H1 (cell line): ENCODE results near the gene SMIM5. TPM values are rescaled to one million over a fixed set of nuclear protein-coding genes. Genes with fewer than 3 reads are reported as not detected.
A peak's percentile ranks its signal among the peaks of the same experiment; 100 is the strongest.

Experiments used
- CTCF ChIP-seq, 3 experiments: IDR thresholded peaks; 1 replicate in 2 of 3; 2 replicates in 1 of 3; pipeline versions ENCODE4 v1.5.1 to v1.6.1; 2011; ENCODE audit warnings: low read length in 3 of 3, mild to moderate bottlenecking in 3 of 3, inconsistent platforms in 2 of 3, low read depth in 1 of 3, moderate library complexity in 1 of 3; ENCODE audit not compliant: insufficient read depth in 1 of 3; ENCODE audit errors: control extremely low read depth in 1 of 3
- EP300 ChIP-seq, 2 experiments: IDR thresholded peaks; 1 replicate in 1 of 2; 2 replicates in 1 of 2; pipeline ENCODE4 v1.6.1; 2011 to 2012; ENCODE audit warnings: low read depth in 2 of 2, low read length in 2 of 2, mild to moderate bottlenecking in 2 of 2, borderline replicate concordance in 1 of 2, inconsistent platforms in 1 of 2, moderate library complexity in 1 of 2
- MAFK ChIP-seq: IDR thresholded peaks from 2 replicates; pipeline ENCODE4 v1.6.1; 2012; ENCODE audit warnings: low read depth, mild to moderate bottlenecking, improper control_type of control experiment, low read length
- RFX5 ChIP-seq: IDR thresholded peaks from 2 replicates; pipeline ENCODE4 v1.6.1; 2011; ENCODE audit warnings: low read depth, low read length, improper control_type of control experiment, borderline replicate concordance
- polyA plus RNA-seq, 7 experiments: library from polyadenylated mRNA; depleted of rRNA in 3 of 7; stranded (reverse) in 5 of 7; unstranded in 2 of 7; fragments of >200 nt in 5 of 7; fragments of 200-250 nt in 2 of 7; gene quantifications; 1 replicate in 5 of 7; 2 replicates in 1 of 7; 4 replicates in 1 of 7; pipeline versions ENCODE4 v1.2.1 to v1.2.3, GENCODE V29; 2011 to 2013; ENCODE audit warnings: missing spikeins in 2 of 7, mixed read lengths in 2 of 7
- total RNA-seq: library from RNA; stranded (reverse); fragmentation: NEBNext Ultra II Directional; extraction: Animal tissue kit (Norgen Biotek cat#: 25700); gene quantifications from 2 replicates; pipeline ENCODE4 v1.2.1, GENCODE V29; 2021
- TF ChIP-seq, protein P1 (sequence below): fragments of 300-600 bp; sonication (generic); IDR thresholded peaks from 2 replicates; pipeline ENCODE4 v1.7.1; 2012; ENCODE audit warnings: low read length, moderate library complexity, mild to moderate bottlenecking, inconsistent platforms; ENCODE audit not compliant: insufficient replicate concordance

Gene SMIM5
- total and polyA plus RNA-seq, 2 of the 8 experiments (the other 6 are each of a cell fraction or from before 2014, with no cell fraction given): not detected

DNA sequence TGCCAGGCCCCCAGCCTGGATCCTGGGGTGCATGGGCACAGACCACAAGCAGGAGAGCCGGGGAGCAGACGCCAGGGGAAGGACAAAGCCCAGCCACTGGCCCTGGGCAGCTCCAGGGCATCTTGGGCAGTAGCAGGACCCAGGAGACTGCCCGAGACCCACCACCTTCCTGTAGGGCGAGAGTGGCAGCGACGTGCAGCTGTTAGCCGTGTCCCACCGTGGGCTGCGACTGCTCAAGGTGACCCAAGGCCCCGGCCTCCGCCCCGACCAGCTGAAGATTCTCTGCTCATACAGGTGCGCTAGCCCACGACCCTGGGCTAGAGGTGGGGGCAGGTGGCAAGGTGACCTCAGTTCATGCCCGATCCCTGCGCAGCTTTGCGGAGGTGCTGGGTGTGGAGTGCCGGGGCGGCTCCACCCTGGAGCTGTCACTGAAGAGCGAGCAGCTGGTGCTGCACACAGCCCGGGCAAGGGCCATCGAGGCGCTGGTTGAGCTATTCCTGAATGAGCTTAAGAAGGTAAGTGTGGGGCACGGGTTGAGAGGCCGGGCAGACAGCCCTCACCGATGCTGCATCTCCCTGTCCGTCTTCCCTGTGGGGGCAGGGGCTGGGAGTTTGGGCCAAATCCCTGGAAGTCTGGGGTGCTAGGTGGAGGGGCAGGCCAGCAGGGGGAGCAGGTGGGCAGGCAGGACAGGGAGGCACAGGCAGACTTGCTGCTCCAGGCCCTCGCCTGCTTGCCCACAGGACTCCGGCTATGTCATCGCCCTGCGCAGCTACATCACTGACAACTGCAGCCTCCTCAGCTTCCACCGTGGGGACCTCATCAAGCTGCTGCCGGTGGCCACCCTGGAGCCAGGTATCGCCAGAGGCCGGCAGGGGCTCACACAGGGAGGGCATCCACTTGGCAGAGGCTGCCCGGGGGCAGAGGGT lies 13.5 kb upstream of the SMIM5 start (continued):
- TF ChIP-seq, protein P1, sequence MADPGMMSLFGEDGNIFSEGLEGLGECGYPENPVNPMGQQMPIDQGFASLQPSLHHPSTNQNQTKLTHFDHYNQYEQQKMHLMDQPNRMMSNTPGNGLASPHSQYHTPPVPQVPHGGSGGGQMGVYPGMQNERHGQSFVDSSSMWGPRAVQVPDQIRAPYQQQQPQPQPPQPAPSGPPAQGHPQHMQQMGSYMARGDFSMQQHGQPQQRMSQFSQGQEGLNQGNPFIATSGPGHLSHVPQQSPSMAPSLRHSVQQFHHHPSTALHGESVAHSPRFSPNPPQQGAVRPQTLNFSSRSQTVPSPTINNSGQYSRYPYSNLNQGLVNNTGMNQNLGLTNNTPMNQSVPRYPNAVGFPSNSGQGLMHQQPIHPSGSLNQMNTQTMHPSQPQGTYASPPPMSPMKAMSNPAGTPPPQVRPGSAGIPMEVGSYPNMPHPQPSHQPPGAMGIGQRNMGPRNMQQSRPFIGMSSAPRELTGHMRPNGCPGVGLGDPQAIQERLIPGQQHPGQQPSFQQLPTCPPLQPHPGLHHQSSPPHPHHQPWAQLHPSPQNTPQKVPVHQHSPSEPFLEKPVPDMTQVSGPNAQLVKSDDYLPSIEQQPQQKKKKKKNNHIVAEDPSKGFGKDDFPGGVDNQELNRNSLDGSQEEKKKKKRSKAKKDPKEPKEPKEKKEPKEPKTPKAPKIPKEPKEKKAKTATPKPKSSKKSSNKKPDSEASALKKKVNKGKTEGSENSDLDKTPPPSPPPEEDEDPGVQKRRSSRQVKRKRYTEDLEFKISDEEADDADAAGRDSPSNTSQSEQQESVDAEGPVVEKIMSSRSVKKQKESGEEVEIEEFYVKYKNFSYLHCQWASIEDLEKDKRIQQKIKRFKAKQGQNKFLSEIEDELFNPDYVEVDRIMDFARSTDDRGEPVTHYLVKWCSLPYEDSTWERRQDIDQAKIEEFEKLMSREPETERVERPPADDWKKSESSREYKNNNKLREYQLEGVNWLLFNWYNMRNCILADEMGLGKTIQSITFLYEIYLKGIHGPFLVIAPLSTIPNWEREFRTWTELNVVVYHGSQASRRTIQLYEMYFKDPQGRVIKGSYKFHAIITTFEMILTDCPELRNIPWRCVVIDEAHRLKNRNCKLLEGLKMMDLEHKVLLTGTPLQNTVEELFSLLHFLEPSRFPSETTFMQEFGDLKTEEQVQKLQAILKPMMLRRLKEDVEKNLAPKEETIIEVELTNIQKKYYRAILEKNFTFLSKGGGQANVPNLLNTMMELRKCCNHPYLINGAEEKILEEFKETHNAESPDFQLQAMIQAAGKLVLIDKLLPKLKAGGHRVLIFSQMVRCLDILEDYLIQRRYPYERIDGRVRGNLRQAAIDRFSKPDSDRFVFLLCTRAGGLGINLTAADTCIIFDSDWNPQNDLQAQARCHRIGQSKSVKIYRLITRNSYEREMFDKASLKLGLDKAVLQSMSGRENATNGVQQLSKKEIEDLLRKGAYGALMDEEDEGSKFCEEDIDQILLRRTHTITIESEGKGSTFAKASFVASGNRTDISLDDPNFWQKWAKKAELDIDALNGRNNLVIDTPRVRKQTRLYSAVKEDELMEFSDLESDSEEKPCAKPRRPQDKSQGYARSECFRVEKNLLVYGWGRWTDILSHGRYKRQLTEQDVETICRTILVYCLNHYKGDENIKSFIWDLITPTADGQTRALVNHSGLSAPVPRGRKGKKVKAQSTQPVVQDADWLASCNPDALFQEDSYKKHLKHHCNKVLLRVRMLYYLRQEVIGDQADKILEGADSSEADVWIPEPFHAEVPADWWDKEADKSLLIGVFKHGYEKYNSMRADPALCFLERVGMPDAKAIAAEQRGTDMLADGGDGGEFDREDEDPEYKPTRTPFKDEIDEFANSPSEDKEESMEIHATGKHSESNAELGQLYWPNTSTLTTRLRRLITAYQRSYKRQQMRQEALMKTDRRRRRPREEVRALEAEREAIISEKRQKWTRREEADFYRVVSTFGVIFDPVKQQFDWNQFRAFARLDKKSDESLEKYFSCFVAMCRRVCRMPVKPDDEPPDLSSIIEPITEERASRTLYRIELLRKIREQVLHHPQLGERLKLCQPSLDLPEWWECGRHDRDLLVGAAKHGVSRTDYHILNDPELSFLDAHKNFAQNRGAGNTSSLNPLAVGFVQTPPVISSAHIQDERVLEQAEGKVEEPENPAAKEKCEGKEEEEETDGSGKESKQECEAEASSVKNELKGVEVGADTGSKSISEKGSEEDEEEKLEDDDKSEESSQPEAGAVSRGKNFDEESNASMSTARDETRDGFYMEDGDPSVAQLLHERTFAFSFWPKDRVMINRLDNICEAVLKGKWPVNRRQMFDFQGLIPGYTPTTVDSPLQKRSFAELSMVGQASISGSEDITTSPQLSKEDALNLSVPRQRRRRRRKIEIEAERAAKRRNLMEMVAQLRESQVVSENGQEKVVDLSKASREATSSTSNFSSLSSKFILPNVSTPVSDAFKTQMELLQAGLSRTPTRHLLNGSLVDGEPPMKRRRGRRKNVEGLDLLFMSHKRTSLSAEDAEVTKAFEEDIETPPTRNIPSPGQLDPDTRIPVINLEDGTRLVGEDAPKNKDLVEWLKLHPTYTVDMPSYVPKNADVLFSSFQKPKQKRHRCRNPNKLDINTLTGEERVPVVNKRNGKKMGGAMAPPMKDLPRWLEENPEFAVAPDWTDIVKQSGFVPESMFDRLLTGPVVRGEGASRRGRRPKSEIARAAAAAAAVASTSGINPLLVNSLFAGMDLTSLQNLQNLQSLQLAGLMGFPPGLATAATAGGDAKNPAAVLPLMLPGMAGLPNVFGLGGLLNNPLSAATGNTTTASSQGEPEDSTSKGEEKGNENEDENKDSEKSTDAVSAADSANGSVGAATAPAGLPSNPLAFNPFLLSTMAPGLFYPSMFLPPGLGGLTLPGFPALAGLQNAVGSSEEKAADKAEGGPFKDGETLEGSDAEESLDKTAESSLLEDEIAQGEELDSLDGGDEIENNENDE: no peak
- TF ChIP-seq RFX5: no peak
- peak; percentile 82 to 96 (median 94) for TF ChIP-seq CTCF (IDR thresholded peaks at IDR 0.05; ENCODE audit: control extremely low read depth in 1 of 3, insufficient read depth in 1 of 3, low read depth in 1 of 3, low read length in 3 of 3)
- TF ChIP-seq MAFK: no peak
- TF ChIP-seq EP300 (IDR thresholded peaks at IDR 0.05; ENCODE audit: borderline replicate concordance in 1 of 2, low read depth in 2 of 2, low read length in 2 of 2): no peak
